ENCODE results near the gene UVSSA.
"Not testable (repeated sequence)": the region's sequence is repeated elsewhere in the genome, so short reads cannot be mapped to it uniquely, and the experiment has no call there.

UVSSA gene

GRCh38 chr4:1384675-1385372, 37.8 kb downstream of the UVSSA start:
- Mint-ChIP-seq H3K27ac (no peak overlapping the region), H3K4me1 (no peaks in the 10 kb centered on the region), H3K27me3 (no peaks in the 10 kb centered on the region), H3K4me3 (no peak overlapping the region), H3K36me3 (peaks cover 28% of the 10 kb centered on the region), H3K9me3 (peaks cover 10% of the 10 kb centered on the region)
- no peak for ATAC-seq (ENCODE audit: low read depth)
- no peak for DNase-seq (ENCODE audit: low spot score in 2 of 2)

- Mint-ChIP-seq H3K9me3 (peaks cover 12% of the 10 kb centered on the region), H3K27me3 (no peaks in the 10 kb centered on the region), H3K36me3 (peaks cover 29% of the 10 kb centered on the region), H3K27ac (no peak overlapping the region), H3K4me3 (no peak overlapping the region), H3K4me1 (no peaks in the 10 kb centered on the region)
- no peak for DNase-seq (ENCODE audit: low spot score in 2 of 2)
- no peak for ATAC-seq (ENCODE audit: low read depth)
These were observed 38.6 kb downstream of the UVSSA start for GRCh38 chr4:1385373-1386340.

DNA sequence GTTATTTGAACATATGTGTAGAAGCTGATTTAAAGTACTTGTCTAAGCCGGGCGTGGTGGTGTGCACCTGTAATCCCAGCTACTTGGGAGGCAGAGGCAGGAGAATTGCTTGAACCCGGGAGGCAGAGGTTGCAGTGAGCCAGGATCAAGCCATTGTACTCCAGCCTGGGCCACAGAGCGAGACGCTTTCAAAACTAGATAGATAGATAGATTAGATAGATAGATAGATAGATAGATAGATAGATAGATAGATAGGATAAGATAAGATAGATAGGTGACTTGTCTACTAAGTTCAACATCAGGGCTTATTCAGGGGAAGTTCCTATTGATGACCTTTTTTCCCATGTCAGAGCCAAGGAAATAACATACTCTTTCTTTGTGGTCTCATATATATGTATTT, 46.4 kb downstream of the UVSSA start:
- not testable (repeated sequence) for H3K4me1 Mint-ChIP-seq; DNase-seq (ENCODE audit: low spot score in 2 of 2); H3K27ac Mint-ChIP-seq; H3K4me3 Mint-ChIP-seq; ATAC-seq (ENCODE audit: low read depth); H3K27me3 Mint-ChIP-seq; H3K9me3 Mint-ChIP-seq
- peaks cover 25% of the 10 kb centered on the region for H3K36me3 Mint-ChIP-seq

DNA sequence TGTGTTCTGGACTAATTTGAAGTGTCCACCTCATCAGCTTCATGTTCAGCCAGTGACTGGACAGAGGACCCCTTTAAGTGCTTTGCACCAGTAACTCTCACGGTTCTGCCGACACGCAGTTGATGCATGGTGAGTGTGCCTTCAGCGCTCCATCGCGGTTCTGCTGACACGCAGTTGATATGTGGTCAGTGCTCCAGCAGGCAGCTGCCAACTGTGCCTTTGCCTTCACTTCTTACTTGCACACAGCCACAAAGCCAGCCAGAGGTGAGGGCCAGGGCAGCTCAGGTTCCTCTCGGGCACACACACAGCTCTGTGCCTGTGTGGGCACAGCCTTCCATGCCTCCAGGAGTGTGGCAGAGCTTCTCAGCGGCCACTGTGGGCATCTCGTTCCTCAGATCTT, 46.9 kb downstream of the UVSSA start:
- peaks cover 20% of the 10 kb centered on the region for H3K36me3 Mint-ChIP-seq
- ATAC-seq (ENCODE audit: low read depth) (no peak), DNase-seq (ENCODE audit: low spot score in 2 of 2) (no peak)
- no peaks in the 10 kb centered on the region for H3K4me1 Mint-ChIP-seq
- H3K27ac Mint-ChIP-seq = no peak overlapping the region
- peaks cover 4% of the 10 kb centered on the region for H3K9me3 Mint-ChIP-seq
- H3K27me3 Mint-ChIP-seq = no peaks in the 10 kb centered on the region
- no peak overlapping the region for H3K4me3 Mint-ChIP-seq

DNA sequence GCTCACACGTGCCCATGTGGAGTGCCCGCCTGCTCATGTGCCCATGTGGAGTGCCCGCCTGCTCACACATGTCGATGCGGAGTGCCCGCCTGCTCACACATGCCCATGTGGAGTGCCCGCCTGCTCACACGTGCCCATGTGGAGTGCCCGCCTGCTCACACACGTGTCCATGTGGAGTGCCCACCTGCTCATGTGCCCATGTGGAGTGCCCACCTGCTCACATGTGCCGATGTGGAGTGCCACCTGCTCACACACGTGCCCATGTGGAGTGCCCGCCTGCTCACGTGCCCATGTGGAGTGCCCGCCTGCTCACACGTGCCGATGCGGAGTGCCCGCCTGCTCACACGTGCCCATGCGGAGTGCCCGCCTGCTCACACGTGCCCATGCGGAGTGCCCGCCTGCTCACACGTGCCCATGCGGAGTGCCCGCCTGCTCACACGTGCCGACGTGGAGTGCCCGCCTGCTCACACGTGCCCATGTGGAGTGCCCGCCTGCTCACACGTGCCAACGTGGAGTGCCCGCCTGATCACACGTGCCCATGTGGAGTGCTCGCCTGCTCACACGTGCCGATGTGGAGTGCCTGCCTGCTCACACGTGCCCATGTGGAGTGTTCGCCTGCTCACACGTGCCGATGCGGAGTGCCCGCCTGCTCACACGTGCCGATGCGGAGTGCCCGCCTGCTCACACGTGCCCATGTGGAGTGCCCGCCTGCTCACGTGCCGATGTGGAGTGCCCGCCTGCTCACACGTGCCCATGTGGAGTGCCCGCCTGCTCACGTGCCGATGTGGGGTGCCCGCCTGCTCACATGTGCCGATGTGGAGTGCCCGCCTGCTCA, 47.8 kb downstream of the UVSSA start:
- H3K4me1 Mint-ChIP-seq; ATAC-seq (ENCODE audit: low read depth); DNase-seq (ENCODE audit: low spot score in 2 of 2); H3K4me3 Mint-ChIP-seq; H3K27me3 Mint-ChIP-seq; H3K27ac Mint-ChIP-seq; H3K9me3 Mint-ChIP-seq: not testable (repeated sequence)
- H3K36me3 Mint-ChIP-seq = peaks cover 15% of the 10 kb centered on the region

DNA sequence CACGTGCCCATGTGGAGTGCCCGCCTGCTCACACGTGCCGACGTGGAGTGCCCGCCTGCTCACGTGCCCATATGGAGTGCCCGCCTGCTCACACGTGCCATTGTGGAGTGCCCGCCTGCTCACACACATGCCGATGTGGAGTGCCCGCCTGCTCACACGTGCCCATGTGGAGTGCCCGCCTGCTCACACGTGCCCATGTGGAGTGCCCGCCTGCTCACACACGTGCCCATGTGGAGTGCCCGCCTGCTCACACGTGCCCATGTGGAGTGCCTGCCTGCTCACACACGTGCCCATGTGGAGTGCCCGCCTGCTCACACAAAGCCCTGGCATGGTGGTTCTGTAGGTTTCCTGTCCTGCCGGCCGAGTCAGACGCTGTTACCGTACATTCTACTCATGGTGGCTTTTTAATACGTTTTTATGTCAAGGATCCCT, 48.4 kb downstream of the UVSSA start:
- not testable (repeated sequence) for H3K4me3 Mint-ChIP-seq; H3K9me3 Mint-ChIP-seq; H3K27ac Mint-ChIP-seq; H3K4me1 Mint-ChIP-seq; ATAC-seq (ENCODE audit: low read depth); H3K27me3 Mint-ChIP-seq; DNase-seq (ENCODE audit: low spot score in 2 of 2)
- H3K36me3 Mint-ChIP-seq = peaks cover 13% of the 10 kb centered on the region

GRCh38 chr4:1395941-1396805, 49.2 kb downstream of the UVSSA start:
- H3K36me3 Mint-ChIP-seq = peaks cover 13% of the 10 kb centered on the region
- no peaks in the 10 kb centered on the region for H3K4me1 Mint-ChIP-seq
- H3K27ac Mint-ChIP-seq = no peak overlapping the region
- ATAC-seq (ENCODE audit: low read depth) (no peak), DNase-seq (ENCODE audit: low spot score in 2 of 2) (no peak)
- no peak overlapping the region for H3K4me3 Mint-ChIP-seq
- H3K27me3 Mint-ChIP-seq = peaks cover 4% of the 10 kb centered on the region
- H3K9me3 Mint-ChIP-seq = no peaks in the 10 kb centered on the region

DNA sequence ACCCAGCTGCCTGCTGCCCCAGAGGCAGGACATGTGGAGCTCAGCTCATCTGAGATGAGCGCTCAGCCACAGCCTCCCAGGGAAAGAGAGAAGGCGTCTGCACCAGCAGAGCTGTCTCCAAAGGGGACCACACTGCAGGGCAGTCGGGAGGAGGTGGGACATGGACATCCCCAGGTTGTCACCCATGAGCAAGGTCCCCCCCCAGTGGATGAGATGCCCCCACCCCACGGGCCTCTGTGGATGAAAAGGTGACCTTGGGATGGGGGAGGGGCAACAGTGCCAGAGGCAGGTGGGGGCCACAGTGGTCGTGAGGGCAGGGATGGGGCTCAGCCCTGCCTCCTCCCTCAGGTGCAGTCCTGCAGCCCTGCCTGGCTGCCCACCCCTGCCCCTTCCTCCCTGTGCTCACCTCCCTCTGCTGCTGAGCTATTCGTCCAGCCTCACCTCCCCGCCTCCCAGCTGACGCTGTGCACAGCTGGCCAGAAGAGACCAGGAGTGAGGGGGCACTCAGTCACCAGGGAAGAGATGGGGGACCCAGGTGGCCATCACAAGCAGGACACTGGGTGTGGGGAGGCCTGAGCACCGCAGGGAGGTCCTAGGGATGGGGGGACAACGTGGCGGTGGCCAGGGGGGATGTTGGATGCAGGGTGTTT, 49.9 kb downstream of the UVSSA start:
- DNase-seq (ENCODE audit: low spot score in 2 of 2) (no peak), ATAC-seq (ENCODE audit: low read depth) (no peak)
- Mint-ChIP-seq H3K27me3 (peaks cover 6% of the 10 kb centered on the region), H3K9me3 (no peaks in the 10 kb centered on the region), H3K27ac (no peak overlapping the region), H3K4me1 (no peaks in the 10 kb centered on the region), H3K36me3 (peaks cover 13% of the 10 kb centered on the region), H3K4me3 (no peak overlapping the region)

GRCh38 chr4:1398681-1399507, 51.9 kb downstream of the UVSSA start:
- no peak for DNase-seq (ENCODE audit: low spot score in 2 of 2)
- Mint-ChIP-seq H3K9me3 (no peaks in the 10 kb centered on the region), H3K27ac (no peak overlapping the region), H3K36me3 (peaks cover 10% of the 10 kb centered on the region), H3K27me3 (peaks cover 8% of the 10 kb centered on the region), H3K4me1 (no peaks in the 10 kb centered on the region), H3K4me3 (no peak overlapping the region)
- ATAC-seq (ENCODE audit: low read depth) = no peak

DNA sequence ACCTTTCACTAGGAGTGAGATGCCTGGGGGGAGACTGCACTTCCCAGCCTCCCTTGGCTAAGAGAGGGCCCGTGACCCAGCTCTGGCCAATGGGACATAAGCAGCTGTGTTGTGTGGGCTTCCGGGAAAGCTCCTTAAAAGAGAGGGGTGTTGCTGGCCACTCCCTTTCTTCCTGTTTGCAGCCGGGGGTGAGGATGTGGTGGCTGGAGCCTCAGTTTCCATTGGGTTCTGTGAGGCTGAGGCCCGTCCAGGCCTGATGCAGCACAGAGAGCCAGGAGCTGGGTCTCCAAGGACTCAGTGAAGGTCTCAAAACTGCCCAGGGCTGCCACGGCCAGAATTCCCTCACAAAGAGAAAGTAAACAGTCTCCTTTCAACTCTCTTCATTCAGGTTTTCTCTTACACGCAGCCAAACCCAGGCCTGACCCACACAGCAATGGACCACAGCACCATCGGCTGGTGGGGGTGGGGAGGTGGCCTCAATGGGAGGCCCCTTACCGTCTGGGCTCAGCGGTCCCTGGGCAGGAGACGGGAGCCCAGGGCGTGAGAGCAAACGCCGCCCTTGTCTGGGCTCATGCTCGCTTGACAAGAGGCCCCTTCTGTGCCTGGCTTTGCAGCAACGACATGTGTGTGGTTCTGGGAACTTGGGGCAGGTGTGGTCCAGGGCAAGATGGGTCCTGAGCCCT, 52.6 kb downstream of the UVSSA start:
- Mint-ChIP-seq H3K36me3 (peaks cover 4% of the 10 kb centered on the region), H3K27ac (no peak overlapping the region), H3K9me3 (no peaks in the 10 kb centered on the region), H3K4me3 (no peak overlapping the region), H3K27me3 (peaks cover 8% of the 10 kb centered on the region), H3K4me1 (no peaks in the 10 kb centered on the region)
- ATAC-seq (ENCODE audit: low read depth) = no peak
- no peak for DNase-seq (ENCODE audit: low spot score in 2 of 2)

DNA sequence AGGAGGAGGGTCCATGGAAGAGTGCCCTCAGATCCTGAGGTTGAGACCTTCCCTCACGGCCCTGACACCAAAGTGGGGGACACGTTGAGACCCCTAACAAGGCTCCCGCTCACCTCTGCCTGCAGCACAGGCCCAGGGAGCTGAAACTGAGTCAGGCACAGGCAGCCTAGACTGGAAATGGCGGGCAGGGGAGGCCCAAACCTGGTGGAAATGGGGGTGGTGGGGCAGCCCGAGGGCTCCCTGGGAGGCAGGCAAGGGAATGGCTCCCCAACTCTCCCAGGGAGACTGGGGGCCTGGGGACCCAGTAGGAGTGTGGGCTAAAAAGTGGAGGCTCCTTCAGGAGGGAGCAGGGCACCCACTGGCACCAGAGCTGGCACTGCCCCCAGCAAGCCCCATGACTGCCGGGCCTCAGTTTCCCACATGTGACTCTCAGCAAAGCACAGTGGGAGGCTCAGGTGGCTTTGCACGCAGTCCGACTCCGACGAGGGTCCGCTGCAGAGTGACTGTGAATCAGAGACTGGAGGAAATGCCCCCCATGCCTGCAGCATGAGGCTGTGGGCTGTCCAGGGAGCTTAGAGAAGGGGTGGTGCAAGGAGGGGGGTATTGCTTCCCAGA, 53.3 kb downstream of the UVSSA start:
- no peaks in the 10 kb centered on the region for H3K9me3 Mint-ChIP-seq
- no peak overlapping the region for H3K4me3 Mint-ChIP-seq
- H3K27ac Mint-ChIP-seq = no peak overlapping the region
- H3K36me3 Mint-ChIP-seq = peaks cover 4% of the 10 kb centered on the region
- ATAC-seq (ENCODE audit: low read depth) (no peak), DNase-seq (ENCODE audit: low spot score in 2 of 2) (no peak)
- no peaks in the 10 kb centered on the region for H3K4me1 Mint-ChIP-seq
- peaks cover 8% of the 10 kb centered on the region for H3K27me3 Mint-ChIP-seq
